ENCODE results near the gene MARCHF9. TPM values are rescaled to one million over a fixed set of nuclear protein-coding genes. Genes with fewer than 3 reads are reported as not detected.
"Not testable (repeated sequence)": the region's sequence is repeated elsewhere in the genome, so short reads cannot be mapped to it uniquely, and the experiment has no call there.

Gene MARCHF9
- total RNA-seq, 1 donor, result 0.72 TPM

DNA sequence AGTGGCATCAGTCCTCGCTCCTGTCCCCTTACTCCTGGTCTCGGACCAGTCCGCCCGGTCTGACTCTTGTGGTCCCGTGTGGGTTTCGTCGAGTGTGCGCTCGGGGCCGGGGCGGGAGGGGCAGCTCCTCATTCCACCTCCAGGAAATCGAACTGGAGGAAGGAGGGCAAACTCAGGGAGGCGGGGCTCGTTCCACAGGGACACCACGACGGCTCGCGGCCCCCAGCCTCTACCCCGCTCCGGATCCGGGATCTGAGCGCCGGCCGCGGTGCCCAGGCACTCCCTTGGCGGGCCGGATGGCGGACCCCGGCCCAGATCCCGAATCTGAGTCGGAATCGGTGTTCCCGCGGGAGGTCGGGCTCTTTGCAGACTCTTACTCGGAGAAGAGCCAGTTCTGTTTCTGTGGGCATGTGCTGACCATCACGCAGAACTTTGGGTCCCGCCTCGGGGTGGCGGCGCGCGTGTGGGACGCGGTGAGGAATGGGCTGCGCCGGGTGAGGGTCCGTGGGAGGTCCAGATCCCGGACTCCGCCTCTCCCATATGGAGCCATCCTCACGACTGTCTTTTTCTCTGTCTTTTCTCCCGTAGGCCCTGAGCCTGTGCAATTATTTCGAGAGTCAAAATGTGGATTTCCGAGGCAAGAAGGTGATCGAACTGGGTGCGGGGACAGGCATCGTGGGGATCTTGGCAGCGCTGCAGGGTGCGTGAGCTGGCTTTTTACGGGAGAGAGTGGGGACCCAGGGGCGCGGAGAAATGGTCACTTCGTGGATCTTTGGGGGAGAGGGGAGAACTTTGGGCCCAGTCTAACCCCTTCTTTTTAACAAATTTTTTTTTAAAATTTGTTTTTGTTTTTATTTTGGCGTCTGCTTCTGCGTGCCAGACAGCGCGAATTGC, 17.8 kb downstream of the MARCHF9 start, which contains the start of gene EEF1AKMT3:
Gene EEF1AKMT3, plus strand, starts transcription at position 186 of the 894 bp plus-strand sequence. Its CDS starts 111 bp downstream, at position 297.
- peak; percentile 94 for DNase-seq (ENCODE audit: insufficient read length, low spot score, missing footprints)
- H3K4me1 ChIP-seq (ENCODE audit: insufficient read depth, low read length), result peaks cover 18% of the 10 kb centered on the region
- H3K27me3 ChIP-seq (ENCODE audit: insufficient read depth, low read length), result no peaks in the 10 kb centered on the region
- H3K9me3 ChIP-seq (ENCODE audit: low read depth, low read length), result no peaks in the 10 kb centered on the region
- H3K4me3 ChIP-seq (ENCODE audit: insufficient read depth, low read length), result peak within 1 kb of the TSS; percentile 91
- TF ChIP-seq, protein P1, sequence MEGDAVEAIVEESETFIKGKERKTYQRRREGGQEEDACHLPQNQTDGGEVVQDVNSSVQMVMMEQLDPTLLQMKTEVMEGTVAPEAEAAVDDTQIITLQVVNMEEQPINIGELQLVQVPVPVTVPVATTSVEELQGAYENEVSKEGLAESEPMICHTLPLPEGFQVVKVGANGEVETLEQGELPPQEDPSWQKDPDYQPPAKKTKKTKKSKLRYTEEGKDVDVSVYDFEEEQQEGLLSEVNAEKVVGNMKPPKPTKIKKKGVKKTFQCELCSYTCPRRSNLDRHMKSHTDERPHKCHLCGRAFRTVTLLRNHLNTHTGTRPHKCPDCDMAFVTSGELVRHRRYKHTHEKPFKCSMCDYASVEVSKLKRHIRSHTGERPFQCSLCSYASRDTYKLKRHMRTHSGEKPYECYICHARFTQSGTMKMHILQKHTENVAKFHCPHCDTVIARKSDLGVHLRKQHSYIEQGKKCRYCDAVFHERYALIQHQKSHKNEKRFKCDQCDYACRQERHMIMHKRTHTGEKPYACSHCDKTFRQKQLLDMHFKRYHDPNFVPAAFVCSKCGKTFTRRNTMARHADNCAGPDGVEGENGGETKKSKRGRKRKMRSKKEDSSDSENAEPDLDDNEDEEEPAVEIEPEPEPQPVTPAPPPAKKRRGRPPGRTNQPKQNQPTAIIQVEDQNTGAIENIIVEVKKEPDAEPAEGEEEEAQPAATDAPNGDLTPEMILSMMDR (IDR thresholded peaks at IDR 0.05; ENCODE audit: extremely low read depth, low read depth, low read length), result no peak
- H4K20me1 ChIP-seq (ENCODE audit: insufficient read depth, low read length), result no peaks in the 10 kb centered on the region
- H3K4me2 ChIP-seq (ENCODE audit: insufficient read depth, low read length), result peak within 1 kb of the TSS; percentile 90
- peak within 1 kb of the TSS; percentile 95 for H3K27ac ChIP-seq (ENCODE audit: low read depth, low read length)
- H3K36me3 ChIP-seq (ENCODE audit: insufficient read depth, low read length), result peaks cover 26% of the 10 kb centered on the region
- peaks cover 12% of the 10 kb centered on the region for H3K79me2 ChIP-seq (ENCODE audit: insufficient read depth, low read length)
- H2AFZ ChIP-seq (ENCODE audit: low read length), result peak within 1 kb of the TSS; percentile 98

DNA sequence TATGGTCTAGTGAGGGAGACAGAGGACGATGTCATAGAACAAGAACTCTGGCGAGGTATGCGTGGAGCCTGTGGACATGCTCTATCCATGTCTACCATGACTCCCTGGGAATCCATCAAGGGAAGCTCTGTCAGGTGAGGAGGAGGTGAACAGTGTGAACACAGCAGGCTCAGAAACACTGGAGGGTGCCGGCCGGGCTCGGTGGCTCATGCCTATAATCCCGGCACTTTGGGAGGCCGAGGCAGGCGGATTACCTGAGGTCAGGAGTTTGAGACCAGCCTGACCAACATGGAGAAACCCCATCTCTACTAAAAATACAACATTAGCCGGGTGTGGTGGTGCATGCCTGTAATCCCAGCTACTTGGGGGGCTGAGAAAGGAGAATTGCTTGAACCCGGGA, 19.7 kb downstream of the MARCHF9 start:
- H2AFZ ChIP-seq (ENCODE audit: low read length); H3K4me3 ChIP-seq (ENCODE audit: insufficient read depth, low read length); DNase-seq (ENCODE audit: insufficient read length, low spot score, missing footprints); H4K20me1 ChIP-seq (ENCODE audit: insufficient read depth, low read length); H3K27ac ChIP-seq (ENCODE audit: low read depth, low read length); H3K4me2 ChIP-seq (ENCODE audit: insufficient read depth, low read length); H3K9me3 ChIP-seq (ENCODE audit: low read depth, low read length); H3K27me3 ChIP-seq (ENCODE audit: insufficient read depth, low read length): not testable (repeated sequence)
- Histone ChIP-seq H3K4me1 (ENCODE audit: insufficient read depth, low read length) (peaks cover 18% of the 10 kb centered on the region), H3K79me2 (ENCODE audit: insufficient read depth, low read length) (peaks cover 12% of the 10 kb centered on the region), H3K36me3 (ENCODE audit: insufficient read depth, low read length) (peaks cover 13% of the 10 kb centered on the region)

GRCh38 chr12:57775044-57775443, 20.1 kb downstream of the MARCHF9 start:
- Histone ChIP-seq H3K36me3 (ENCODE audit: insufficient read depth, low read length) (peaks cover 11% of the 10 kb centered on the region), H3K4me3 (ENCODE audit: insufficient read depth, low read length) (no peak overlapping the region), H2AFZ (ENCODE audit: low read length) (no peak overlapping the region), H3K4me1 (ENCODE audit: insufficient read depth, low read length) (peaks cover 18% of the 10 kb centered on the region), H3K79me2 (ENCODE audit: insufficient read depth, low read length) (peaks cover 12% of the 10 kb centered on the region), H3K9me3 (ENCODE audit: low read depth, low read length) (no peaks in the 10 kb centered on the region), H3K4me2 (ENCODE audit: insufficient read depth, low read length) (no peak overlapping the region), H3K27me3 (ENCODE audit: insufficient read depth, low read length) (no peaks in the 10 kb centered on the region), H4K20me1 (ENCODE audit: insufficient read depth, low read length) (no peaks in the 10 kb centered on the region), H3K27ac (ENCODE audit: low read depth, low read length) (no peak overlapping the region)
- no peak for DNase-seq (ENCODE audit: insufficient read length, low spot score, missing footprints)
- TF ChIP-seq, protein P1 (IDR thresholded peaks at IDR 0.05; ENCODE audit: extremely low read depth, low read depth, low read length), result no peak

GRCh38 chr12:57775563-57776246, 20.8 kb downstream of the MARCHF9 start:
- Histone ChIP-seq H3K9me3 (ENCODE audit: low read depth, low read length) (no peaks in the 10 kb centered on the region), H3K4me2 (ENCODE audit: insufficient read depth, low read length) (no peak overlapping the region), H3K27ac (ENCODE audit: low read depth, low read length) (no peak overlapping the region), H3K27me3 (ENCODE audit: insufficient read depth, low read length) (no peaks in the 10 kb centered on the region), H4K20me1 (ENCODE audit: insufficient read depth, low read length) (no peaks in the 10 kb centered on the region), H3K79me2 (ENCODE audit: insufficient read depth, low read length) (peaks cover 9% of the 10 kb centered on the region), H3K36me3 (ENCODE audit: insufficient read depth, low read length) (peaks cover 11% of the 10 kb centered on the region), H3K4me3 (ENCODE audit: insufficient read depth, low read length) (no peak overlapping the region), H2AFZ (ENCODE audit: low read length) (no peak overlapping the region), H3K4me1 (ENCODE audit: insufficient read depth, low read length) (peaks cover 18% of the 10 kb centered on the region)
- TF ChIP-seq, protein P1 (IDR thresholded peaks at IDR 0.05; ENCODE audit: extremely low read depth, low read depth, low read length), result peak; percentile 14
- no peak for DNase-seq (ENCODE audit: insufficient read length, low spot score, missing footprints)
